NCI-H526 treated with DMSO at 0.1 percent for 48 hours (cell line): ENCODE measurements around the gene COX18.

Source experiments
- DNase-seq: peaks from one replicate; lab custom pipeline; 2025; lab: John Stamatoyannopoulos, UW

The COX18 gene

DNA sequence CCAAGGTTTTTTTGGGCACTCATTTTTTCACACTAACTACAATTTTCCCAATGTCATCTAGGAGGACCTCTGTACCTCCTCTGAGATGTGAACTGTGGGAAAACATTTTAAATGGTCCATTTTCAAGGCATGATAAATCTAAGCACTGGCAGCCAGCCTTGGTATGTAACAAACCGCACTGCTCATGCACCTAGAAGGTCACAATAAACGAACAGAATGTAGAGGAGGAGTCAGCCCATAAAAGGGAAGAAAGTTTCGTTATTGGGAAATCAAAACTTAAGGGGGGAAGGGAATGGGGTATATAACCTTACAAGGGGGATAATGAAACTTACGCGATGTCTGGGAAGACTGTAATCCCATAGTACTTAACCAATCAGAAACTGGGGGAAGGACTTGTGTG is 16.4 kb downstream of the COX18 start:
- no peak for DNase-seq

DNA sequence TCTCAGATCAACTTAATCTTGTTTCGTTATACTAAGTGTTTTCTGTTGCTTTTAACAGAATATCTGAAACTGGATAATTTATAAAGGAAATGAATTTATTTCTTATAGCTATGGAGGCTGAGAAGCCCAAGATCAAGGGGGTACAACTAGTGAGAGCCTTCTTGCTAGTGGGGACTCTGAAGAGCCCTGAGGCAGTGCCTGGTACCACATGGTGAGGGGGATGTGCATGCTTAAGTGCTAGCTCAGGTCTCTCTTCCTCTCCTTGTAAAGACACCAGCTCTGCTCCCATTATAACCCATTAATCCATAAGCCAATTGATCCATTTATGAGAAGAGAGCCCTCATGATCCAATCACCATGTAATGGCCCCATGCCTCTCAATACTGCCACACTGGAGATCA is 17.9 kb downstream of the COX18 start:
- DNase-seq: no peak

DNA sequence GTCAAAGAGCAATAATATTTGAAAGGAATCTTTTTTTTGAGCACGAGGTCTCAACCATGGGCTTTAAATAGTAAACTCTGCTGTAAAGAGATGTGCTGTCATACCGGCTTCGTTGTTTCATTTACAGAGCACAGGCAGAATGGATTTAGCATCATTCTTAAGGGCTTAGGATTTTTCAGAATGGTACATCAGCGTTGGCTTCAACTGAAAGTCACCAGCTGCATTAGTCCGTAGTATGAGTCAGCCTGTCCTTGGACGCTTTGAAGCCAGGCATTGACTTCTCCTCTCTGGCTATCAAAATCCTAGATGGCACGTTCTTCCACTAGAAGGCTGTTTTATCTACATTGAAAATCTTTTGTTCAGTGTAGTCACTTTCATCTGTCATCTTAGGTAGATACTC is 23.6 kb downstream of the COX18 start:
- no peak for DNase-seq

- DNase-seq: no peak
Measured at GRCh38 chr4:73037057-73037456, 32.5 kb downstream of the COX18 start.

DNA sequence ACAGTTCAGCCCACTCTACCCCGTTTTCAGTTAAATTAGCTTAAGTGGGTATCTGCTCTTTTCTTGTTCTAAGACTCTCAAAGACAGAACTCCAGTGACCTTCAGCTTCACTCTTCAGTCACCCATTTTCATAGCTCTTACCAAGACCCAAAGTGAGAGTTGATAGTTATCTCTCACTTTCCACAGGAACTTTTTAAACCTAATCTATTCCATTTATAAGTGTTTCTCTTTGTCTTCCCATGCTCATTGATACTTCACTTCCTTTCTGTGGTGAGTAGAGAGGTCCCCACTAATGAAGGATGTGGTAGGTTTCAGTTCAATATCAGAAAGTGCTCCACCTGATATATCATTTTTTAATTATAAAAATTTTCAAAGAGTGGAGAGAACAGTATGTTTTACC is 33.4 kb downstream of the COX18 start:
- DNase-seq: no peak

- no peak for DNase-seq
Measured at GRCh38 chr4:73034896-73035295, 34.6 kb downstream of the COX18 start.

DNA sequence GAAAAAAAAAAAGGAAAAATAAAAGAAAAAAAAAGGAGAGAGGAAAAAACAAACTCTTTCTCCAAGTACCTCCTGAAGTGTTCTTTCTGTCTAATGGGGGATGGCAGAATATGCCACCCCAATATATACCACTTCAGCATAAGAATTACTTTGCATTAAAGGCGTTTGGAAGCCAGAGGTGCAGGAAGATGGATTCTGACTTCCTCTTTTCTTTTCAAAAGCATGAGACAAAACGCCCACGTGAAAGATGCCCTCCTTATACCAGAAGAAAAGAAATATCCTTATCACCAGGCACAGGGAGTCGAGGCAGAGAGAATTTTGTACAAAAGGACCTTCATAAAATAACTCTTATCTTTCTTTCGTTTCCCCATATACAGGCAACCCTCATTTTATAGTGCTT is 40.9 kb downstream of the COX18 start:
- no peak for DNase-seq

DNA sequence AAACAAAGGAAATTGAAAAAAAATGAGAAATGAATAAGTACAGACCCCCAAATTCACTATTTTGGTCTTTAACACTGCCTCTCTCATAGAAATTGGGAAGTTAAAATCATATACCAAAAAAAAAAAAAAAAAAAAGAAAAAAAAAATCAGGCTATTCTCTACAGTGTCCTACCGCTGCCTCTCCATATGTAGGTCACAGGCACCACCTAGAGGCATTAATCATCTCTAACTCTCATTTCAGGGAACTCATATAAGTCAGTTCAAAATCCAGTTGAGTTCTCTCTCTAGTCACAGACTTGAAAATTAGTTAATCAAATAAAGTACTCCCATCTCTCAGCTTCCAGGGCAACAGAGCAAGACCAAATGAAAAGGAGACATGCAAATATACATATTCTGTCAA is 47.9 kb downstream of the COX18 start:
- DNase-seq: peak; percentile 59

GRCh38 chr4:73019462-73020047 is 50.0 kb downstream of the COX18 start:
- no peak for DNase-seq

GRCh38 chr4:73018595-73018994 is 50.9 kb downstream of the COX18 start:
- DNase-seq: no peak

- no peak for DNase-seq
Measured at GRCh38 chr4:73013310-73013709, 56.2 kb downstream of the COX18 start.

- no peak for DNase-seq
Measured at GRCh38 chr4:73012673-73013072, 56.8 kb downstream of the COX18 start.

DNA sequence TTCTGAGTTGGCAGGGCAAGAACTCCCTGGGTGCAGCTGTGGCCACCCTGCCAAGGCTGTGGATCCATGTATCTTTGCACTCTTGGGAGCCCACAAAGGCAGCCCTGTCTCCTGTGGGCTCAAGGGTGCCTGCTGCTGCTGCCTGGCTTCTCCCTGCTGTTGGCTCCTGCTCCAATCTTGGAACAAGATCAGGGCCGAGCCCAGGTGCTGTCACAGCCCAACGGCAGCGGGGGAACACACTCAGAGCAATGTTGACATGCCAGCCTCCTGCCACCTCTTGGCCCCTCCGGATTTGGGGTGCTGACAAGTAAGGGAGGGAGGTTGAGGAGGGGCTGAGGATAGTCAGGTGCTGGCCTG is 57.9 kb downstream of the COX18 start:
- no peak for DNase-seq

- no peak for DNase-seq
Measured at GRCh38 chr4:73010789-73011628, 58.5 kb downstream of the COX18 start.

GRCh38 chr4:73007526-73008100 is 61.9 kb downstream of the COX18 start:
- DNase-seq: no peak

DNA sequence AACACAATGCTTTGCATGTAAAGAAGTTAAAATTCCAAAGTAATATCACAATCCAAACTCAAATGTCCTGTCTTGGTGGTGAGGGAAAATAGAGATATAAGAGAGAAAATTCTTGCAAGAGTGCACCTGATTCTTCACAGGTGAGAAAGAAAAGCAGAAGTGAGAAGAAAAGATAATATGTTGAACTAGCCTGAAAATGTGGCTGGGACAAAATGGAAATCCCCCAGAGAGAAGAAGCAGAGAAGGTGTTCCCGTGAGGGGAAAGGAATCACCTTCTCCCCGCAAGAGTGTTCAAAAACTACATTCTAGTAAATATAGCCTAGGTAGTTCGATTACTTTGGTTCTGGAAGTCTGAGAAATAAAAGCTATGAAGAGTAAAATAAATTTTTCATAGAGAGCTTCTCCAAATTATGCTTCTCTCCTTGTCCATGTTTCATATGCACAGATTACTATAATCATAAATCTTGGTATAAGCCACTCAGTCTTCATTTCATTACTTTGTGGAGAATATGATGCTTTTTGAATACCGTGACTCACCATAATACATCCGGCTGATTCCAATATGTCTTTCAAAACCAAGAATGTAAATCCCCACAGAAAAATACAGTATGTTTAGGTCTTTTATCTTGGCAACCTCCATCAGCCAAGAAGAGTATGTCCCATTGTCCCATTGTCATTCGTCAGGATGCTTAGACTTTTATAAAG is 63.1 kb downstream of the COX18 start:
- DNase-seq: no peak

DNA sequence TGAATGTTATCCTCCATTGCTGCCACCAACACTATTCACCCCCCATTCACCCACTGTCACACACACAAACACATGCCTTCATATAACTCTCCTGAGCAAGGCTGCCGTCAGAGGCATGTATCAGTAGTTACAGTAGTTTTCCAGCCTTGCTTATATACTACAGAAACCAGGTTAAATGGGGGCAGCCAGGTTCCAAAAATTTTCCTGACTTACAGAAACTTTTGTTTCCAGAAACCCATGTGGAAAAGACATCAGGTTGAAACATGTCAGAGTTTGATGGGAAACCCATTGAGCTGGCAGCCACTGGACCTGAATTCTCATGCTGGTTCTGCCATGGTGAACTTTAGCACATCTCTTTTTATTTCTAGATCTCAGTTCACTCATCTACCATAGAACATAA is 64.0 kb downstream of the COX18 start:
- no peak for DNase-seq
